ENCODE data around the gene PCDHB2. TPM values are rescaled to one million over a fixed set of nuclear protein-coding genes. Genes with fewer than 3 reads are reported as not detected.
A peak's percentile ranks its signal among the peaks of the same experiment; 100 is the strongest.

PCDHB2 gene
- total RNA-seq = 1 to 10 TPM in 8 of 9 donors, under 1 TPM in 1; 0.70 to 4.3 (median 2.3) TPM
- polyA plus RNA-seq = under 1 TPM; 0.50 to 0.69 TPM
- long read RNA-seq, donor 1, full-length matches to known transcripts = 1 of 1 reads
- long read RNA-seq, donor 1, partial matches to known transcripts = 0 of 1 reads
- long read RNA-seq, donor 1, other reads (novel, unspliced or antisense) = 0 of 1 reads
- long read RNA-seq, donor 2, full-length matches to known transcripts = 7 of 8 reads
- long read RNA-seq, donor 2, partial matches to known transcripts = 0 of 8 reads
- long read RNA-seq, donor 2, other reads (novel, unspliced or antisense) = 1 of 8 reads
- long read RNA-seq, donor 3, full-length matches to known transcripts = 1 of 1 reads
- long read RNA-seq, donor 3, partial matches to known transcripts = 0 of 1 reads
- long read RNA-seq, donor 3, other reads (novel, unspliced or antisense) = 0 of 1 reads

DNA sequence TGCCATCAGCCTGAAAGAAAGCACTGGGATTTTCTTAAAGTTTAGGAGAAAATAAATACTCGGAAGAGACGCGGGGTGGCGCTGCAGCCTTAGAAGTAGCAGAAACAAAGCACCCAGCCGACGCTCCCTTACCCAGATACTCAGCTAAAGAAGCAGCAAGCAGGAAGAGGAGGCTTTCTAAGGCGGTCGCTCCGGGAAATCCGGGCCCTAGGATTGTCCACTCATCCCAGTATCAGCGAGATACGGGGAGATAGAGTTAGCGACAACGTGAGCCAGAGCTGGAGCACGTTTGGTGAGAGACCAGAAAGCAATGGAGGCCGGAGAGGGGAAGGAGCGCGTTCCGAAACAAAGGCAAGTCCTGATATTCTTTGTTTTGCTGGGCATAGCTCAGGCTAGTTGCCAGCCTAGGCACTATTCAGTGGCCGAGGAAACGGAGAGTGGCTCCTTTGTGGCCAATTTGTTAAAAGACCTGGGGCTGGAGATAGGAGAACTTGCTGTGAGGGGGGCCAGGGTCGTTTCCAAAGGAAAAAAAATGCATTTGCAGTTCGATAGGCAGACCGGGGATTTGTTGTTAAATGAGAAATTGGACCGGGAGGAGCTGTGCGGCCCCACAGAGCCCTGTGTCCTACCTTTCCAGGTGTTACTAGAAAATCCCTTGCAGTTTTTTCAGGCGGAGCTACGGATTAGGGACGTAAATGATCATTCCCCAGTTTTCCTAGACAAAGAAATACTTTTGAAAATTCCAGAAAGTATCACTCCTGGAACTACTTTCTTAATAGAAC is at the start of gene PCDHB2:
Gene PCDHB2 (plus strand): TSS at position 135 of the 782 bp plus-strand sequence. CDS start 176 bp downstream, at position 311.
- peaks cover 0 to 76% (median 14%) of the 10 kb centered on the region in 12 donors for H3K9me3 ChIP-seq
- ATAC-seq = peak; percentile 45 to 79 (median 52)
- DNase-seq = peak in 2 of 5 donors; percentile 27 to 71
- 12 to 19% (median 15%) methylated on average over 29 of the region's 29 CpGs for WGBS, 4 donors
- no peaks in the 10 kb centered on the region for H3K4me1 ChIP-seq
- no peak for TF ChIP-seq POLR2A (IDR thresholded peaks at IDR 0.05)
- TF ChIP-seq, protein P1, sequence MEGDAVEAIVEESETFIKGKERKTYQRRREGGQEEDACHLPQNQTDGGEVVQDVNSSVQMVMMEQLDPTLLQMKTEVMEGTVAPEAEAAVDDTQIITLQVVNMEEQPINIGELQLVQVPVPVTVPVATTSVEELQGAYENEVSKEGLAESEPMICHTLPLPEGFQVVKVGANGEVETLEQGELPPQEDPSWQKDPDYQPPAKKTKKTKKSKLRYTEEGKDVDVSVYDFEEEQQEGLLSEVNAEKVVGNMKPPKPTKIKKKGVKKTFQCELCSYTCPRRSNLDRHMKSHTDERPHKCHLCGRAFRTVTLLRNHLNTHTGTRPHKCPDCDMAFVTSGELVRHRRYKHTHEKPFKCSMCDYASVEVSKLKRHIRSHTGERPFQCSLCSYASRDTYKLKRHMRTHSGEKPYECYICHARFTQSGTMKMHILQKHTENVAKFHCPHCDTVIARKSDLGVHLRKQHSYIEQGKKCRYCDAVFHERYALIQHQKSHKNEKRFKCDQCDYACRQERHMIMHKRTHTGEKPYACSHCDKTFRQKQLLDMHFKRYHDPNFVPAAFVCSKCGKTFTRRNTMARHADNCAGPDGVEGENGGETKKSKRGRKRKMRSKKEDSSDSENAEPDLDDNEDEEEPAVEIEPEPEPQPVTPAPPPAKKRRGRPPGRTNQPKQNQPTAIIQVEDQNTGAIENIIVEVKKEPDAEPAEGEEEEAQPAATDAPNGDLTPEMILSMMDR (IDR thresholded peaks at IDR 0.05) = peak in 11 of 12 donors; percentile 15 to 51 (median 37)
- H3K27me3 ChIP-seq = peaks cover 0 to 26% (median 14%) of the 10 kb centered on the region in 9 donors
- intact Hi-C loops (cut with DNase I) = loop anchor here in 3 of 10 donors (10.0 kb wide), 1 partner anchor 470 kb away; no protein-coding TSS in a partner anchor
- H3K36me3 ChIP-seq = no peaks in the 10 kb centered on the region
- H3K27ac ChIP-seq = peak within 1 kb of the TSS in 2 of 12 donors; percentile 36 to 37
- peak within 1 kb of the TSS in 11 of 12 donors; percentile 2 to 62 (median 44) for H3K4me3 ChIP-seq

- peaks cover 0 to 91% (median 16%) of the 10 kb centered on the region in 9 donors for H3K27me3 ChIP-seq
- peaks cover 0 to 14% (median 0%) of the 10 kb centered on the region in 12 donors for H3K4me1 ChIP-seq
- DNase-seq (no peak), ATAC-seq (no peak)
- no peaks in the 10 kb centered on the region for H3K9me3 ChIP-seq
- TF ChIP-seq, protein P1 (IDR thresholded peaks at IDR 0.05) = no peak
- TF ChIP-seq POLR2A (IDR thresholded peaks at IDR 0.05) = no peak
- peak within 1 kb of the TSS in 11 of 12 donors; percentile 24 to 62 (median 50) for H3K4me3 ChIP-seq
- intact Hi-C loops (cut with DNase I) = loop anchor here in 1 of 10 donors (10.0 kb wide), 1 partner anchor 216 kb away; the partner anchor contains the start of gene PCDHA7
- no peaks in the 10 kb centered on the region for H3K36me3 ChIP-seq
- no peak within 1 kb of the TSS for H3K27ac ChIP-seq
- WGBS, 4 donors = 13 to 21% (median 16%) methylated on average over 20 of the region's 20 CpGs
Observed at GRCh38 chr5:141050622-141051520, 43.5 kb upstream of the PCDHB2 start, which contains the start of gene PCDHB1. PCDHB1 (plus strand) TSS chr5:141051374; CDS start chr5:141051471, 97 bp downstream.

DNA sequence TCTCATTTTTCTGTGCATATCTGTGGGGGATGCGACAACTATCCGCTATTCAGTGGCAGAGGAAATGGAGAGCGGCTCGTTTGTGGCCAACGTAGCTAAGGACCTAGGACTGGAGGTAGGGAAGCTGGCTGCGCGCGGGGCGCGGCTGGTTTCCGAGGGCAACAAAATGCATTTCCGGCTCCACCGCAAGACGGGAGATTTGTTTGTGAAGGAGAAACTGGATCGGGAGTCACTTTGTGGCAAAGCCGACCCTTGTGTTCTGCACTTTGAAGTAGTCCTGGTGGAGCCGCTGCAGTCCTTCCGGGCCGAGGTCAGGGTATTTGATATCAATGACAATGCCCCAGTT is 42.9 kb upstream of the PCDHB2 start:
- no peak for TF ChIP-seq POLR2A (IDR thresholded peaks at IDR 0.05)
- TF ChIP-seq, protein P1 (IDR thresholded peaks at IDR 0.05) = no peak
- H3K4me3 ChIP-seq = peak overlapping the region in 11 of 12 donors; percentile 24 to 62 (median 50)
- H3K27me3 ChIP-seq = peaks cover 0 to 91% (median 16%) of the 10 kb centered on the region in 9 donors
- H3K36me3 ChIP-seq = no peaks in the 10 kb centered on the region
- H3K27ac ChIP-seq = no peak overlapping the region
- no peaks in the 10 kb centered on the region for H3K9me3 ChIP-seq
- no peak for DNase-seq
- intact Hi-C loops (cut with DNase I) = loop anchor here in 1 of 10 donors (10.0 kb wide), 1 partner anchor 217 kb away; the partner anchor contains the start of gene PCDHA7
- peaks cover 0 to 14% (median 0%) of the 10 kb centered on the region in 12 donors for H3K4me1 ChIP-seq
- ATAC-seq = no peak
- 7 to 15% (median 8%) methylated on average over 15 to 19 of the region's 19 CpGs for WGBS, 4 donors

Data from heart left ventricle (tissue), 16 donors.